Measurements from ENCODE around the gene CHD6.

The CHD6 gene

GRCh38 chr20:41373931-41374920 lies 244.0 kb downstream of the CHD6 start:
- H3K27me3 ChIP-seq (ENCODE audit: control insufficient read depth, insufficient read depth, low read length), result peaks cover 2% of the 10 kb centered on the region
- no peaks in the 10 kb centered on the region for H3K36me3 ChIP-seq (ENCODE audit: control insufficient read depth, insufficient read depth, low read length)
- no peak overlapping the region for H3K9ac ChIP-seq
- no peak overlapping the region for H3K4me3 ChIP-seq (ENCODE audit: low read depth, low read length)
- H3K27ac ChIP-seq, result no peak overlapping the region
- no peaks in the 10 kb centered on the region for H3K9me3 ChIP-seq (ENCODE audit: control insufficient read depth, low read length)
- no peak for TF ChIP-seq CTCF (IDR thresholded peaks at IDR 0.05)
- no peaks in the 10 kb centered on the region for H3K4me1 ChIP-seq
- no peak overlapping the region for H2AFZ ChIP-seq
- no peaks in the 10 kb centered on the region for H3K79me2 ChIP-seq
- no peak overlapping the region for H3K4me2 ChIP-seq (ENCODE audit: low read length)

- no peak overlapping the region for H3K4me2 ChIP-seq (ENCODE audit: low read length)
- peaks cover 2% of the 10 kb centered on the region for H3K27me3 ChIP-seq (ENCODE audit: control insufficient read depth, insufficient read depth, low read length)
- no peaks in the 10 kb centered on the region for H3K79me2 ChIP-seq
- no peak overlapping the region for H3K4me3 ChIP-seq (ENCODE audit: low read depth, low read length)
- no peak overlapping the region for H2AFZ ChIP-seq
- H3K27ac ChIP-seq, result no peak overlapping the region
- H3K36me3 ChIP-seq (ENCODE audit: control insufficient read depth, insufficient read depth, low read length), result no peaks in the 10 kb centered on the region
- no peak overlapping the region for H3K9ac ChIP-seq
- no peaks in the 10 kb centered on the region for H3K4me1 ChIP-seq
- no peaks in the 10 kb centered on the region for H3K9me3 ChIP-seq (ENCODE audit: control insufficient read depth, low read length)
- TF ChIP-seq CTCF (IDR thresholded peaks at IDR 0.05), result no peak
Observed at GRCh38 chr20:41373251-41373783, 244.9 kb downstream of the CHD6 start.

- Histone ChIP-seq H3K9ac (no peak overlapping the region), H3K4me3 (ENCODE audit: low read depth, low read length) (no peak overlapping the region), H3K27me3 (ENCODE audit: control insufficient read depth, insufficient read depth, low read length) (peaks cover 2% of the 10 kb centered on the region), H3K4me2 (ENCODE audit: low read length) (no peak overlapping the region), H3K9me3 (ENCODE audit: control insufficient read depth, low read length) (no peaks in the 10 kb centered on the region), H3K27ac (no peak overlapping the region), H3K36me3 (ENCODE audit: control insufficient read depth, insufficient read depth, low read length) (no peaks in the 10 kb centered on the region), H3K79me2 (no peaks in the 10 kb centered on the region), H2AFZ (no peak overlapping the region), H3K4me1 (no peaks in the 10 kb centered on the region)
- no peak for TF ChIP-seq CTCF (IDR thresholded peaks at IDR 0.05)
Observed at GRCh38 chr20:41371371-41371770, 246.8 kb downstream of the CHD6 start.

GRCh38 chr20:41370176-41370575 lies 248.0 kb downstream of the CHD6 start:
- Histone ChIP-seq H3K27me3 (ENCODE audit: control insufficient read depth, insufficient read depth, low read length) (peaks cover 2% of the 10 kb centered on the region), H3K79me2 (no peaks in the 10 kb centered on the region), H3K4me3 (ENCODE audit: low read depth, low read length) (no peak overlapping the region)

More at GRCh38 chr20:41370176-41370575, 248.0 kb downstream of the CHD6 start:
- Histone ChIP-seq H3K9me3 (ENCODE audit: control insufficient read depth, low read length) (no peaks in the 10 kb centered on the region), H3K9ac (no peak overlapping the region), H3K4me1 (no peaks in the 10 kb centered on the region), H3K4me2 (ENCODE audit: low read length) (no peak overlapping the region), H2AFZ (no peak overlapping the region), H3K27ac (no peak overlapping the region), H3K36me3 (ENCODE audit: control insufficient read depth, insufficient read depth, low read length) (no peaks in the 10 kb centered on the region)
- no peak for TF ChIP-seq CTCF (IDR thresholded peaks at IDR 0.05)

Measured in parathyroid adenoma (tissue), 2 donors.